OCI-M1 (cell line): ENCODE measurements around the gene EPS8L1.
"Not testable (repeated sequence)": the region's sequence is repeated elsewhere in the genome, so short reads cannot be mapped to it uniquely, and the experiment has no call there.

Experiments used
- DNase-seq: peaks from one replicate; lab custom pipeline; 2025; lab: John Stamatoyannopoulos, UW

Gene EPS8L1

GRCh38 chr19:55050749-55051532 lies 24.7 kb upstream of the EPS8L1 start:
- no peak for DNase-seq

GRCh38 chr19:55053735-55054134 lies 21.9 kb upstream of the EPS8L1 start:
- DNase-seq, result no peak

GRCh38 chr19:55056827-55057226 lies 18.8 kb upstream of the EPS8L1 start:
- DNase-seq, result no peak

GRCh38 chr19:55058781-55059610 lies 16.7 kb upstream of the EPS8L1 start:
- DNase-seq, result no peak

- not testable (repeated sequence) for DNase-seq
These were observed 15.4 kb upstream of the EPS8L1 start for GRCh38 chr19:55060287-55060686.

GRCh38 chr19:55062735-55063491 lies 12.8 kb upstream of the EPS8L1 start, which contains the start of gene RDH13:
TSS of gene RDH13 (minus strand) at chr19:55063148. CDS start at chr19:55063032, 116 bp downstream.
- peak; percentile 100 for DNase-seq

GRCh38 chr19:55063492-55063843 lies 12.2 kb upstream of the EPS8L1 start:
- DNase-seq, result no peak

GRCh38 chr19:55065516-55065915 lies 10.2 kb upstream of the EPS8L1 start:
- DNase-seq, result not testable (repeated sequence)

GRCh38 chr19:55066107-55066709 lies 9.5 kb upstream of the EPS8L1 start:
- no peak for DNase-seq

- no peak for DNase-seq
These were observed 7.8 kb upstream of the EPS8L1 start for GRCh38 chr19:55067869-55068268.

- DNase-seq, result peak; percentile 67
These were observed 6.5 kb upstream of the EPS8L1 start for GRCh38 chr19:55068950-55069864.

- DNase-seq, result no peak
These were observed 5.8 kb upstream of the EPS8L1 start for GRCh38 chr19:55069865-55070197.

- no peak for DNase-seq
These were observed 5.1 kb upstream of the EPS8L1 start for GRCh38 chr19:55070466-55071128.

GRCh38 chr19:55071129-55071502 lies 4.6 kb upstream of the EPS8L1 start:
- DNase-seq, result peak; percentile 57

- DNase-seq, result no peak
These were observed 3.8 kb upstream of the EPS8L1 start for GRCh38 chr19:55071913-55072312.

- DNase-seq, result no peak
These were observed 652 bp downstream of the EPS8L1 start for GRCh38 chr19:55076321-55076720.

GRCh38 chr19:55077106-55077505 lies 1.4 kb downstream of the EPS8L1 start:
- DNase-seq, result no peak

GRCh38 chr19:55078996-55079395 lies 3.3 kb downstream of the EPS8L1 start:
- no peak for DNase-seq

- DNase-seq, result no peak
These were observed 3.9 kb downstream of the EPS8L1 start for GRCh38 chr19:55079400-55080038.
